A549 (cell line): ENCODE results near the gene TSPEAR. TPM values are rescaled to one million over a fixed set of nuclear protein-coding genes. Genes with fewer than 3 reads are reported as not detected.

Experiments
- ATAC-seq, 2 experiments: fragments of 200-7000 bp in 1 of 2; fragments of >200 bp in 1 of 2; cut with Nextera tagmentation in 1 of 2; cut with Tn5 transposase in 1 of 2; 3 replicates each; pipeline versions ENCODE4 v1.8.0 to v1.9.1; 2018 to 2020; ENCODE audit warnings: mild to moderate bottlenecking in 1 of 2, moderate library complexity in 1 of 2
- CTCF ChIA-PET: fragments of 300-600 bp; sonication (Branson Sonifier 250); formaldehyde crosslinking; extraction: SDS; loops from one replicate; lab custom pipeline; 2021; ENCODE audit warnings: antibody characterized with exemption, inconsistent platforms; lab: Yijun Ruan, JAX
- POLR2A ChIA-PET: fragments of 350-600 bp; formaldehyde crosslinking; extraction: SDS; loops from one replicate; lab custom pipeline; 2021; ENCODE audit warnings: antibody characterized with exemption, inconsistent platforms; lab: Yijun Ruan, JAX
- DNase-seq, 2 experiments: peaks; one replicate each; pipeline versions ENCODE4 v3.0.0 to v3.0.0-alpha.2; 2011 to 2016; ENCODE audit warnings: low read depth in 1 of 2, low spot score in 1 of 2
- FAIRE-seq: peaks from 2 replicates; lab custom pipeline; 2011; peaks lifted over from hg19 to GRCh38; lab: Jason Lieb, UNC
- H3K27ac ChIP-seq, 2 experiments: fragments of >200 bp; sonication (Bioruptor Twin); formaldehyde crosslinking; 3 replicates each; pipeline ENCODE4 v1.5.1; 2016 to 2017
- H3K4me1 ChIP-seq: fragments of >200 bp; sonication (Bioruptor Twin); formaldehyde crosslinking; 3 replicates; pipeline ENCODE4 v1.6.1; 2016
- H3K4me2 ChIP-seq: fragments of >200 bp; sonication (Bioruptor Twin); formaldehyde crosslinking; 3 replicates; pipeline ENCODE4 v1.6.1; 2016
- H3K4me3 ChIP-seq: fragments of >200 bp; sonication (Bioruptor Twin); formaldehyde crosslinking; 3 replicates; pipeline ENCODE4 v1.5.1; 2016
- H3K9me3 ChIP-seq: fragments of >200 bp; sonication (Bioruptor Twin); formaldehyde crosslinking; 3 replicates; pipeline ENCODE4 v1.6.1; 2016
- BHLHE40 ChIP-seq: IDR thresholded peaks from 2 replicates; pipeline ENCODE4 v1.6.1; 2012; ENCODE audit warnings: low read depth, low read length, inconsistent platforms
- CEBPB ChIP-seq, 2 experiments: fragments of >200 bp in 1 of 2; sonication (Bioruptor Twin) in 1 of 2; formaldehyde crosslinking in 1 of 2; IDR thresholded peaks; 2 replicates each; pipeline ENCODE4 v1.6.1; 2012 to 2016
- CHD2 ChIP-seq: fragments of 150-350 bp; IDR thresholded peaks from 2 replicates; pipeline ENCODE4 v1.6.1; 2014; ENCODE audit warnings: low read length; ENCODE audit not compliant: partially characterized antibody
- EHF ChIP-seq: fragments of 250-450 bp; sonication (Bioruptor Pico); IDR thresholded peaks from 2 replicates; pipeline ENCODE4 v1.5.0; 2020; ENCODE audit warnings: mild to moderate bottlenecking
- EP300 ChIP-seq, 2 experiments: fragments of >200 bp; sonication (Bioruptor Twin); formaldehyde crosslinking; IDR thresholded peaks; 2 replicates in 1 of 2; 3 replicates in 1 of 2; pipeline ENCODE4 v1.6.1; 2016 to 2017
- HDAC2 ChIP-seq: fragments of 200-600 bp; sonication (generic); IDR thresholded peaks from 2 replicates; pipeline ENCODE4 v1.6.1; 2016
- HOXB5 ChIP-seq: fragments of 250-450 bp; sonication (Bioruptor Pico); IDR thresholded peaks from 2 replicates; pipeline ENCODE4 v1.5.0; 2020; ENCODE audit warnings: mild to moderate bottlenecking, moderate library complexity
- JUN ChIP-seq, 2 experiments: fragments of >200 bp; sonication (Bioruptor Twin); formaldehyde crosslinking; IDR thresholded peaks; 2 replicates in 1 of 2; 3 replicates in 1 of 2; pipeline ENCODE4 v1.6.1; 2016 to 2017
- KDM5A ChIP-seq: fragments of 200-600 bp; sonication (generic); IDR thresholded peaks from 2 replicates; pipeline ENCODE4 v1.6.1; 2016; ENCODE audit warnings: antibody characterized with exemption, mild to moderate bottlenecking
- MAZ ChIP-seq: fragments of 150-350 bp; IDR thresholded peaks from 2 replicates; pipeline ENCODE4 v1.6.1; 2014; ENCODE audit warnings: antibody characterized with exemption, low read depth, low read length, borderline replicate concordance
- PHF8 ChIP-seq: fragments of 200-600 bp; sonication (generic); IDR thresholded peaks from 2 replicates; pipeline ENCODE4 v1.6.1; 2016; ENCODE audit warnings: low read depth, mild to moderate bottlenecking, antibody characterized with exemption, moderate library complexity, borderline replicate concordance
- POLR2AphosphoS2 ChIP-seq: conservative IDR thresholded peaks from 2 replicates; pipeline ENCODE4 v1.6.1; 2012; ENCODE audit warnings: low read length, improper control_type of control experiment, inconsistent platforms
- RAD21 ChIP-seq, 2 experiments: fragments of >200 bp in 1 of 2; sonication (Bioruptor Twin) in 1 of 2; formaldehyde crosslinking in 1 of 2; IDR thresholded peaks in 1 of 2; conservative IDR thresholded peaks in 1 of 2; 2 replicates in 1 of 2; 3 replicates in 1 of 2; pipeline ENCODE4 v1.6.1; 2012 to 2018; ENCODE audit warnings: inconsistent platforms in 1 of 2
- RARB ChIP-seq: fragments of 250-450 bp; sonication (Bioruptor Pico); IDR thresholded peaks from 2 replicates; pipeline ENCODE4 v1.8.0; 2021; ENCODE audit warnings: mild to moderate bottlenecking, moderate library complexity
- SMC3 ChIP-seq: fragments of >200 bp; sonication (Bioruptor Twin); formaldehyde crosslinking; IDR thresholded peaks from 3 replicates; pipeline ENCODE4 v1.6.1; 2018; ENCODE audit warnings: inconsistent platforms
- TFCP2L1 ChIP-seq: fragments of 250-450 bp; sonication (Bioruptor Pico); IDR thresholded peaks from 2 replicates; pipeline ENCODE4 v1.5.0; 2021; ENCODE audit warnings: mild to moderate bottlenecking
- TP53 ChIP-seq: fragments of 250-450 bp; sonication (Bioruptor Pico); IDR thresholded peaks from 2 replicates; pipeline ENCODE4 v1.5.0; 2021; ENCODE audit warnings: mild to moderate bottlenecking, moderate library complexity
- ZC3H11A ChIP-seq: fragments of 450-650 bp; IDR thresholded peaks from 2 replicates; pipeline ENCODE4 v1.6.1; 2014; ENCODE audit warnings: antibody characterized with exemption, mild to moderate bottlenecking
- ZFP36 ChIP-seq: fragments of 450-650 bp; IDR thresholded peaks from 2 replicates; pipeline ENCODE4 v1.6.1; 2014; ENCODE audit warnings: borderline replicate concordance; ENCODE audit not compliant: partially characterized antibody
- ZSCAN20 ChIP-seq: fragments of 250-450 bp; sonication (Bioruptor Pico); IDR thresholded peaks from 2 replicates; pipeline ENCODE4 v1.8.0; 2022; ENCODE audit warnings: mild to moderate bottlenecking, moderate library complexity
- WGBS: methylation state at CpG from one replicate; pipeline ENCODE4 v1.1.6; 2017; ENCODE audit errors: missing lambda C conversion rate; 5-methylcytosine and 5-hydroxymethylcytosine counted together
- polyA plus RNA-seq, 4 experiments: library from polyadenylated mRNA; depleted of rRNA in 3 of 4; stranded (reverse); fragments of >200 nt; fragmentation: RNase III in 1 of 4; extraction: RNeasy Plus Mini Kit Qiagen cat#74134 plus additional on column Dnase treatment in 1 of 4; gene quantifications; 2 replicates in 3 of 4; 3 replicates in 1 of 4; pipeline ENCODE4 v1.2.3, GENCODE V29; 2011 to 2017
- TF ChIP-seq, protein P1 (sequence below): fragments of 250-450 bp; sonication (Bioruptor Pico); IDR thresholded peaks from 2 replicates; pipeline ENCODE4 v1.5.0; 2021; ENCODE audit warnings: mild to moderate bottlenecking, moderate library complexity, borderline replicate concordance
- TF ChIP-seq, protein P2 (sequence below): IDR thresholded peaks from 2 replicates; pipeline ENCODE4 v1.6.1; 2012; ENCODE audit warnings: low read depth, borderline replicate concordance
- TF ChIP-seq, protein P3 (sequence below): IDR thresholded peaks from 2 replicates; pipeline ENCODE4 v1.6.1; 2012

TSPEAR gene
- polyA plus RNA-seq, 2 of the 4 experiments (the other 2 are of a cell fraction) = not detected

DNA sequence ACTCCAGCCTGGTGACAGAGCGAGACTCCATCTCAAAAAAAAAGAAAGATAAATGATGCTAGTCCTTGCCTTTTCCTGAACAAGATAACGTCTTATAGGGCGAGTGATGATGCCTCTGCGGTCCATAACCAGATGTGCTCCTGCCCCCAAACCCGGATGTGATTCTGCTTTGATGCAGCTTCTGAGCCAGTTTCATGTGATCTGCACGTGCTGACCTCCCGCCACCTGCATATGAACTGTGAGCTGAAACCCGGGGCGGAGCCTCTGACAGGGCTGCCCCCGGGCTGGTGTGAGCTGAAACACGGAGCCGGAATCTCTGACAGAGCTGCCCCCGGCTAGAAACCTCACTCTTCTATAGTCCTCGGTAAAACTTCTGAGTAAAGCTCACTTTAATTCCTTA lies 58.2 kb downstream of the TSPEAR start:
- ChIA-PET CTCF (no interaction called here), POLR2A (no interaction called here)
- no peak overlapping the region for H3K4me3 ChIP-seq
- FAIRE-seq (no peak), ATAC-seq (no peak), DNase-seq (no peak)
- TF ChIP-seq, protein P1, sequence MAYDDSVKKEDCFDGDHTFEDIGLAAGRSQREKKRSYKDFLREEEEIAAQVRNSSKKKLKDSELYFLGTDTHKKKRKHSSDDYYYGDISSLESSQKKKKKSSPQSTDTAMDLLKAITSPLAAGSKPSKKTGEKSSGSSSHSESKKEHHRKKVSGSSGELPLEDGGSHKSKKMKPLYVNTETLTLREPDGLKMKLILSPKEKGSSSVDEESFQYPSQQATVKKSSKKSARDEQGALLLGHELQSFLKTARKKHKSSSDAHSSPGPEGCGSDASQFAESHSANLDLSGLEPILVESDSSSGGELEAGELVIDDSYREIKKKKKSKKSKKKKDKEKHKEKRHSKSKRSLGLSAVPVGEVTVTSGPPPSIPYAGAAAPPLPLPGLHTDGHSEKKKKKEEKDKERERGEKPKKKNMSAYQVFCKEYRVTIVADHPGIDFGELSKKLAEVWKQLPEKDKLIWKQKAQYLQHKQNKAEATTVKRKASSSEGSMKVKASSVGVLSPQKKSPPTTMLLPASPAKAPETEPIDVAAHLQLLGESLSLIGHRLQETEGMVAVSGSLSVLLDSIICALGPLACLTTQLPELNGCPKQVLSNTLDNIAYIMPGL (CRISPR knock-in tag) = no peak
- TF ChIP-seq BHLHE40 (no peak), EHF (CRISPR knock-in tag) (no peak), ZSCAN20 (CRISPR knock-in tag) (no peak), CHD2 (no peak), MAZ (no peak), HOXB5 (CRISPR knock-in tag) (no peak), EP300 (IDR thresholded peaks at IDR 0.05) (no peak), PHF8 (no peak), POLR2AphosphoS2 (no peak)
- TF ChIP-seq, protein P2, sequence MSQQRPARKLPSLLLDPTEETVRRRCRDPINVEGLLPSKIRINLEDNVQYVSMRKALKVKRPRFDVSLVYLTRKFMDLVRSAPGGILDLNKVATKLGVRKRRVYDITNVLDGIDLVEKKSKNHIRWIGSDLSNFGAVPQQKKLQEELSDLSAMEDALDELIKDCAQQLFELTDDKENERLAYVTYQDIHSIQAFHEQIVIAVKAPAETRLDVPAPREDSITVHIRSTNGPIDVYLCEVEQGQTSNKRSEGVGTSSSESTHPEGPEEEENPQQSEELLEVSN = no peak
- TF ChIP-seq, protein P3, sequence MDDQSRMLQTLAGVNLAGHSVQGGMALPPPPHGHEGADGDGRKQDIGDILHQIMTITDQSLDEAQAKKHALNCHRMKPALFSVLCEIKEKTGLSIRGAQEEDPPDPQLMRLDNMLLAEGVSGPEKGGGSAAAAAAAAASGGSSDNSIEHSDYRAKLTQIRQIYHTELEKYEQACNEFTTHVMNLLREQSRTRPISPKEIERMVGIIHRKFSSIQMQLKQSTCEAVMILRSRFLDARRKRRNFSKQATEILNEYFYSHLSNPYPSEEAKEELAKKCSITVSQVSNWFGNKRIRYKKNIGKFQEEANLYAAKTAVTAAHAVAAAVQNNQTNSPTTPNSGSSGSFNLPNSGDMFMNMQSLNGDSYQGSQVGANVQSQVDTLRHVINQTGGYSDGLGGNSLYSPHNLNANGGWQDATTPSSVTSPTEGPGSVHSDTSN = no peak
- 55% methylated on average over 14 of the region's 14 CpGs for WGBS
- H3K9me3 ChIP-seq = no peaks in the 10 kb centered on the region
- H3K4me2 ChIP-seq = no peak overlapping the region
- H3K4me1 ChIP-seq = no peaks in the 10 kb centered on the region
- H3K27ac ChIP-seq = no peak overlapping the region

DNA sequence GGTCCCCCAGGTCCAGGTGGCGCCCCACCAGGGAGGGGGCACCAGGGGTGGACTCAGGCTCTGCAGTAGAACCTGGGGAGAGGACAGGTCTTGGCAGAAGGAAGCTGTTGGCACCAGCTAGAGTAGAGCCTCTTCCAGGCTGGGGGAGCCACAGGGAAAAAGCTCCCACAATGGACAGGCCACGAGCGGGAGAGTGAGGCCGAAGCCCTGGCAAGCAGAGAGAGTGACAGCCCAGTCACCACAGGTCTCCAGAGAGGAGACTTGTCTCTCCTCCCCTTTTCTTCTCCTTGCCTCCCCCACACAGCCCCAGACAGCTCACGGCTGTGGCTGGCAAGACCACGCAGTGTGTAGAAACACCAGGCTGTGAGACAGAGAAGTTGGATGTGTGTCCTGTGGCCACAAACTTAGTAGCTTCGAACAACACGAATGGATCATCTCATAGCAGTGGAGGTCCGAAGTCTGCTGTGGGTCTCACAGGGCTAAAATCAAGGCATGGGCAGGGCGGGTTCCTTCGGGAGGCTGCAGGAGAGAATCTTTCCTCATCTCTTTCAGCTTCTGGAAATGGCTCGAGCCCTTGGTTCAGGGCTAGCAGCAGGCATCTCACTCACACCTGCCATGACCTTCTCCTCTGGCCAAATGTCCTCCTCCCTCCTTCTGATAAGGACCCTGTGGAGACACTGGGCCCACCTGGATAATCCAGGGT lies 60.2 kb downstream of the TSPEAR start:
- WGBS = 68% methylated on average over 12 of the region's 12 CpGs
- CTCF ChIA-PET = interaction anchor here (0.6 to 1.4 kb wide), 3 partner anchors 16 to 148 kb away, joined by 3 read pairs; partner anchors contain the start of gene KRTAP12-2
- no peak for TF ChIP-seq RAD21 (conservative IDR thresholded peaks at IDR 0.05 in 1 of 2, IDR thresholded peaks at IDR 0.05 in 1 of 2)
- TF ChIP-seq EHF (CRISPR knock-in tag) = no peak
- no peak for TF ChIP-seq KDM5A
- no peak for TF ChIP-seq SMC3
- no peak for TF ChIP-seq JUN (IDR thresholded peaks at IDR 0.05)
- no peak for TF ChIP-seq ZC3H11A
- no peak for TF ChIP-seq TFCP2L1
- TF ChIP-seq CHD2 = no peak
- TF ChIP-seq TP53 = no peak
- TF ChIP-seq CEBPB (IDR thresholded peaks at IDR 0.05) = no peak
- no peak for TF ChIP-seq ZFP36
- no peak for TF ChIP-seq RARB (CRISPR knock-in tag)
- TF ChIP-seq HDAC2 = no peak
- TF ChIP-seq, all 56 proteins: peak for 0
- H3K4me3 ChIP-seq = no peak overlapping the region
- no peak overlapping the region for H3K27ac ChIP-seq
- no peak overlapping the region for H3K4me2 ChIP-seq
- no peaks in the 10 kb centered on the region for H3K4me1 ChIP-seq
- POLR2A ChIA-PET = no interaction called here
- FAIRE-seq (no peak), ATAC-seq (no peak), DNase-seq (no peak)
- H3K9me3 ChIP-seq = no peaks in the 10 kb centered on the region
